Measurements from ENCODE around the gene MYBPH. TPM values are rescaled to one million over a fixed set of nuclear protein-coding genes. Genes with fewer than 3 reads are reported as not detected.

MYBPH gene
- total RNA-seq, 1 donor from 2014 or later = not detected

- peaks cover 13% of the 10 kb centered on the region for H3K27me3 Mint-ChIP-seq (ENCODE audit: unreplicated experiment)
These were observed 43.5 kb upstream of the MYBPH start for GRCh38 chr1:203219171-203219570.

GRCh38 chr1:203217668-203218067 lies 42.0 kb upstream of the MYBPH start:
- no peak for TF ChIP-seq CTCF (IDR thresholded peaks at IDR 0.05; ENCODE audit: unreplicated experiment)
- H3K27ac Mint-ChIP-seq (ENCODE audit: unreplicated experiment) = no peak overlapping the region
- H3K27me3 Mint-ChIP-seq (ENCODE audit: unreplicated experiment) = peaks cover 11% of the 10 kb centered on the region
- H3K9me3 Mint-ChIP-seq (ENCODE audit: unreplicated experiment) = no peaks in the 10 kb centered on the region
- no peak for DNase-seq (ENCODE audit: low spot score)
- no peaks in the 10 kb centered on the region for H3K36me3 Mint-ChIP-seq (ENCODE audit: low read depth, unreplicated experiment)
- H3K4me3 Mint-ChIP-seq (ENCODE audit: unreplicated experiment) = no peak overlapping the region
- peaks cover 6% of the 10 kb centered on the region for H3K4me1 Mint-ChIP-seq (ENCODE audit: unreplicated experiment)

More at GRCh38 chr1:203219171-203219570, 43.5 kb upstream of the MYBPH start:
- no peaks in the 10 kb centered on the region for H3K9me3 Mint-ChIP-seq (ENCODE audit: unreplicated experiment)
- H3K36me3 Mint-ChIP-seq (ENCODE audit: low read depth, unreplicated experiment) = no peaks in the 10 kb centered on the region
- no peak overlapping the region for H3K27ac Mint-ChIP-seq (ENCODE audit: unreplicated experiment)
- peaks cover 6% of the 10 kb centered on the region for H3K4me1 Mint-ChIP-seq (ENCODE audit: unreplicated experiment)
- no peak for TF ChIP-seq CTCF (IDR thresholded peaks at IDR 0.05; ENCODE audit: unreplicated experiment)
- no peak overlapping the region for H3K4me3 Mint-ChIP-seq (ENCODE audit: unreplicated experiment)
- DNase-seq (ENCODE audit: low spot score) = no peak

GRCh38 chr1:203217139-203217655 lies 41.6 kb upstream of the MYBPH start:
- H3K4me3 Mint-ChIP-seq (ENCODE audit: unreplicated experiment) = no peak overlapping the region
- H3K27me3 Mint-ChIP-seq (ENCODE audit: unreplicated experiment) = peaks cover 11% of the 10 kb centered on the region
- no peaks in the 10 kb centered on the region for H3K9me3 Mint-ChIP-seq (ENCODE audit: unreplicated experiment)
- no peaks in the 10 kb centered on the region for H3K36me3 Mint-ChIP-seq (ENCODE audit: low read depth, unreplicated experiment)
- no peak overlapping the region for H3K27ac Mint-ChIP-seq (ENCODE audit: unreplicated experiment)
- TF ChIP-seq CTCF (IDR thresholded peaks at IDR 0.05; ENCODE audit: unreplicated experiment) = no peak
- peaks cover 6% of the 10 kb centered on the region for H3K4me1 Mint-ChIP-seq (ENCODE audit: unreplicated experiment)
- peak; percentile 31 for DNase-seq (ENCODE audit: low spot score)

GRCh38 chr1:203216274-203217138 lies 40.9 kb upstream of the MYBPH start:
- Mint-ChIP-seq H3K27ac (ENCODE audit: unreplicated experiment) (no peak overlapping the region), H3K4me3 (ENCODE audit: unreplicated experiment) (no peak overlapping the region), H3K27me3 (ENCODE audit: unreplicated experiment) (peaks cover 11% of the 10 kb centered on the region), H3K36me3 (ENCODE audit: low read depth, unreplicated experiment) (no peaks in the 10 kb centered on the region), H3K9me3 (ENCODE audit: unreplicated experiment) (no peaks in the 10 kb centered on the region), H3K4me1 (ENCODE audit: unreplicated experiment) (peaks cover 6% of the 10 kb centered on the region)
- peak; percentile 76 for DNase-seq (ENCODE audit: low spot score)
- TF ChIP-seq CTCF (IDR thresholded peaks at IDR 0.05; ENCODE audit: unreplicated experiment) = peak; percentile 78

GRCh38 chr1:203215573-203215972 lies 39.9 kb upstream of the MYBPH start:
- no peaks in the 10 kb centered on the region for H3K9me3 Mint-ChIP-seq (ENCODE audit: unreplicated experiment)

More at GRCh38 chr1:203215573-203215972, 39.9 kb upstream of the MYBPH start:
- H3K36me3 Mint-ChIP-seq (ENCODE audit: low read depth, unreplicated experiment) = no peaks in the 10 kb centered on the region
- TF ChIP-seq CTCF (IDR thresholded peaks at IDR 0.05; ENCODE audit: unreplicated experiment) = no peak
- H3K27ac Mint-ChIP-seq (ENCODE audit: unreplicated experiment) = no peak overlapping the region
- peaks cover 6% of the 10 kb centered on the region for H3K4me1 Mint-ChIP-seq (ENCODE audit: unreplicated experiment)
- H3K4me3 Mint-ChIP-seq (ENCODE audit: unreplicated experiment) = no peak overlapping the region
- H3K27me3 Mint-ChIP-seq (ENCODE audit: unreplicated experiment) = peaks cover 11% of the 10 kb centered on the region
- no peak for DNase-seq (ENCODE audit: low spot score)
